B cell (primary cell): Measurements from ENCODE around the gene IFNA1. TPM values are rescaled to one million over a fixed set of nuclear protein-coding genes. Genes with fewer than 3 reads are reported as not detected.

Source experiments
- ATAC-seq: fragments of 200-7000 bp; cut with Tn5 transposase; one replicate; pipeline ENCODE4 v1.10.0; 2021; ENCODE audit warnings: low read depth, mild to moderate bottlenecking, moderate number of reproducible peaks, moderate library complexity
- CTCF ChIA-PET: fragments of 350-600 bp; sonication (Branson Sonifier 250); formaldehyde crosslinking; loops from one replicate; lab custom pipeline; 2021; ENCODE audit warnings: antibody characterized with exemption, inconsistent platforms; lab: Charles Lee
- POLR2A ChIA-PET: fragments of 350-600 bp; sonication (Branson Sonifier 250); formaldehyde crosslinking; loops from one replicate; lab custom pipeline; 2021; ENCODE audit warnings: antibody characterized with exemption; lab: Charles Lee
- DNase-seq: peaks from one replicate; pipeline ENCODE4 v3.0.0; 2013
- H2AFZ ChIP-seq: 2 replicates; pipeline ENCODE4 v1.6.1; 2012; ENCODE audit warnings: mild to moderate bottlenecking, low read depth, low read length; ENCODE audit not compliant: insufficient read depth, poor library complexity, severe bottlenecking
- H3K27ac ChIP-seq, 2 donors: 1 replicate in 1 of 2; 2 replicates in 1 of 2; pipeline ENCODE4 v1.5.1; 2012 to 2013; ENCODE audit warnings: low read length in 2 of 2, mild to moderate bottlenecking in 2 of 2, moderate library complexity in 1 of 2
- H3K27me3 ChIP-seq, 4 experiments: fragments of 200-600 bp in 1 of 4; sonication (generic) in 1 of 4; replicated peaks in 1 of 4; 1 replicate in 2 of 4; 2 replicates in 2 of 4; pipeline versions ENCODE4 v1.6.1 to v1.7.0; 2013 to 2016; ENCODE audit warnings: low read length in 3 of 4, mild to moderate bottlenecking in 2 of 4, mixed read lengths in 1 of 4, moderate library complexity in 1 of 4; ENCODE audit not compliant: insufficient read depth in 4 of 4, control insufficient read depth in 3 of 4; ENCODE audit errors: control extremely low read depth in 1 of 4
- H3K36me3 ChIP-seq, 2 experiments: replicated peaks in 1 of 2; 1 replicate in 1 of 2; 2 replicates in 1 of 2; pipeline versions ENCODE4 v1.6.1 to v1.7.1; 2013; ENCODE audit warnings: low read length in 1 of 2; ENCODE audit not compliant: insufficient read depth in 2 of 2, control insufficient read depth in 1 of 2; ENCODE audit errors: control extremely low read depth in 1 of 2, extremely low read depth in 1 of 2
- H3K4me1 ChIP-seq, 2 donors: fragments of 200-600 bp in 1 of 2; sonication (generic) in 1 of 2; 1 replicate in 1 of 2; 2 replicates in 1 of 2; pipeline versions ENCODE4 v1.5.1 to v1.6.1; 2013 to 2017; ENCODE audit warnings: low read length in 2 of 2; ENCODE audit not compliant: control insufficient read depth in 2 of 2, insufficient read depth in 2 of 2
- H3K4me2 ChIP-seq: replicated peaks from 2 replicates; pipeline ENCODE3; 2012; ENCODE audit warnings: mild to moderate bottlenecking, low read depth, low read length; ENCODE audit not compliant: poor library complexity, severe bottlenecking
- H3K4me3 ChIP-seq, 5 experiments: fragments of 200-600 bp in 1 of 5; sonication (generic) in 1 of 5; 1 replicate in 3 of 5; 2 replicates in 2 of 5; pipeline versions ENCODE4 v1.5.1 to v1.7.0; 2011 to 2016; ENCODE audit warnings: low read length in 4 of 5, mild to moderate bottlenecking in 4 of 5, low read depth in 2 of 5, control low read depth in 1 of 5, moderate library complexity in 1 of 5; ENCODE audit not compliant: insufficient read depth in 1 of 5; ENCODE audit errors: control extremely low read depth in 1 of 5, extremely low read depth in 1 of 5
- H3K79me2 ChIP-seq: fragments of 200-600 bp; sonication (generic); one replicate; pipeline ENCODE4 v1.6.0; 2016; ENCODE audit warnings: low read length; ENCODE audit not compliant: control insufficient read depth, insufficient read depth
- H3K9ac ChIP-seq: fragments of 200-600 bp; sonication (generic); 2 replicates; pipeline ENCODE4 v1.6.1; 2017; ENCODE audit warnings: mild to moderate bottlenecking, low read length, moderate library complexity
- H3K9me3 ChIP-seq, 3 donors: one replicate each; pipeline versions ENCODE4 v1.6.1 to v1.7.1; 2013; ENCODE audit warnings: low read length in 2 of 3; ENCODE audit not compliant: control insufficient read depth in 2 of 3, insufficient read depth in 1 of 3; ENCODE audit errors: control extremely low read depth in 1 of 3
- H4K20me1 ChIP-seq: 2 replicates; pipeline ENCODE4 v1.6.0; 2012; ENCODE audit warnings: mild to moderate bottlenecking, low read length; ENCODE audit not compliant: insufficient read depth, control insufficient read depth, poor library complexity, severe bottlenecking
- H3K27ac Mint-ChIP-seq: one replicate; pipeline ENCODE4 v1.8.0; 2021; ENCODE audit warnings: mixed read lengths
- H3K27me3 Mint-ChIP-seq: one replicate; pipeline ENCODE4 v1.8.0; 2021; ENCODE audit warnings: mixed read lengths
- H3K4me1 Mint-ChIP-seq: one replicate; pipeline ENCODE4 v1.8.0; 2021; ENCODE audit warnings: mixed read lengths
- H3K4me3 Mint-ChIP-seq: one replicate; pipeline ENCODE4 v1.8.0; 2021; ENCODE audit warnings: mixed read lengths
- H3K9me3 Mint-ChIP-seq: one replicate; pipeline ENCODE4 v1.8.0; 2022; ENCODE audit warnings: mixed read lengths; ENCODE audit not compliant: insufficient read depth
- EZH2 ChIP-seq: IDR thresholded peaks from 2 replicates; pipeline ENCODE4 v1.6.1; 2012; ENCODE audit warnings: borderline replicate concordance, low read depth, mild to moderate bottlenecking, moderate library complexity, low read length; ENCODE audit not compliant: insufficient read depth, poor library complexity, severe bottlenecking
- WGBS: methylation state at CpG from one replicate; pipeline ENCODE4 v1.1.5; 2013; ENCODE audit warnings: missing lambda C conversion rate; ENCODE audit not compliant: insufficient coverage; 5-methylcytosine and 5-hydroxymethylcytosine counted together
- intact Hi-C: fragments of 100-400 bp; cut with micrococcal nuclease; formaldehyde crosslinking; loops from one replicate; pipeline ENCODE4 v1.10.0; 2022
- polyA plus RNA-seq: library from polyadenylated mRNA; depleted of rRNA; stranded (reverse); fragments of >200 nt; gene quantifications from 2 replicates; pipeline ENCODE4 v1.2.3, GENCODE V29; 2012
- total RNA-seq, 2 donors: library from RNA; stranded (reverse); fragments of 120-200 nt in 1 of 2; gene quantifications; 1 replicate in 1 of 2; 2 replicates in 1 of 2; pipeline versions ENCODE4 v1.2.3 to v1.2.4, GENCODE V29; 2013 to 2022
- TF ChIP-seq, protein P1 (sequence below): fragments of 200-600 bp; IDR thresholded peaks from one replicate; pipeline ENCODE4 v1.8.0; 2022; ENCODE audit warnings: antibody characterized with exemption, mild to moderate bottlenecking

IFNA1 gene
- total and polyA plus RNA-seq, 2 donors (not counting 1 experiment from before 2014, with no cell fraction given): not detected

- no CpG with 5 or more reads among the region's 5 CpGs for WGBS
- Histone ChIP-seq H3K9me3 (no peaks in the 10 kb centered on the region), H3K79me2 (no peaks in the 10 kb centered on the region), H3K4me2 (no peak overlapping the region), H3K27ac (no peak overlapping the region), H4K20me1 (no peaks in the 10 kb centered on the region), H3K27me3 (peaks cover 4 to 57% (median 50%) of the 10 kb centered on the region in 4 experiments), H2AFZ (no peak overlapping the region), H3K4me1 (peaks cover 17 to 22% of the 10 kb centered on the region in 2 donors), H3K36me3 (no peaks in the 10 kb centered on the region), H3K4me3 (no peak overlapping the region), H3K9ac (no peak overlapping the region)
- TF ChIP-seq, protein P1, sequence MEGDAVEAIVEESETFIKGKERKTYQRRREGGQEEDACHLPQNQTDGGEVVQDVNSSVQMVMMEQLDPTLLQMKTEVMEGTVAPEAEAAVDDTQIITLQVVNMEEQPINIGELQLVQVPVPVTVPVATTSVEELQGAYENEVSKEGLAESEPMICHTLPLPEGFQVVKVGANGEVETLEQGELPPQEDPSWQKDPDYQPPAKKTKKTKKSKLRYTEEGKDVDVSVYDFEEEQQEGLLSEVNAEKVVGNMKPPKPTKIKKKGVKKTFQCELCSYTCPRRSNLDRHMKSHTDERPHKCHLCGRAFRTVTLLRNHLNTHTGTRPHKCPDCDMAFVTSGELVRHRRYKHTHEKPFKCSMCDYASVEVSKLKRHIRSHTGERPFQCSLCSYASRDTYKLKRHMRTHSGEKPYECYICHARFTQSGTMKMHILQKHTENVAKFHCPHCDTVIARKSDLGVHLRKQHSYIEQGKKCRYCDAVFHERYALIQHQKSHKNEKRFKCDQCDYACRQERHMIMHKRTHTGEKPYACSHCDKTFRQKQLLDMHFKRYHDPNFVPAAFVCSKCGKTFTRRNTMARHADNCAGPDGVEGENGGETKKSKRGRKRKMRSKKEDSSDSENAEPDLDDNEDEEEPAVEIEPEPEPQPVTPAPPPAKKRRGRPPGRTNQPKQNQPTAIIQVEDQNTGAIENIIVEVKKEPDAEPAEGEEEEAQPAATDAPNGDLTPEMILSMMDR: no peak
- no peak for TF ChIP-seq EZH2
- peaks cover 69% of the 10 kb centered on the region for H3K27me3 Mint-ChIP-seq
- H3K27ac Mint-ChIP-seq: no peak overlapping the region
- H3K9me3 Mint-ChIP-seq: no peaks in the 10 kb centered on the region
- peaks cover 22% of the 10 kb centered on the region for H3K4me1 Mint-ChIP-seq
- CTCF ChIA-PET: interaction anchor here (1.2 to 2.4 kb wide), 9 partner anchors 11 to 73 kb away, joined by 3 to 38 read pairs (median 5); partner anchors contain the start of genes IFNA2 and KLHL9
- POLR2A ChIA-PET: no interaction called here
- intact Hi-C loops: loop anchor here (2.0 to 5.0 kb wide), 2 partner anchors 14 to 33 kb away; no protein-coding TSS in a partner anchor
- H3K4me3 Mint-ChIP-seq: no peak overlapping the region
- DNase-seq: no peak
- ATAC-seq: no peak
Measured at GRCh38 chr9:21398955-21399489, 41.2 kb upstream of the IFNA1 start.

GRCh38 chr9:21399956-21400355 is 40.3 kb upstream of the IFNA1 start:
- DNase-seq (no peak), ATAC-seq (no peak)
- Mint-ChIP-seq H3K27me3 (peaks cover 74% of the 10 kb centered on the region), H3K4me1 (peaks cover 22% of the 10 kb centered on the region), H3K27ac (no peak overlapping the region), H3K9me3 (no peaks in the 10 kb centered on the region), H3K4me3 (no peak overlapping the region)
- Histone ChIP-seq H3K79me2 (no peaks in the 10 kb centered on the region), H3K27me3 (peaks cover 4 to 58% (median 49%) of the 10 kb centered on the region in 4 experiments), H3K27ac (no peak overlapping the region), H3K36me3 (no peaks in the 10 kb centered on the region), H3K9me3 (no peaks in the 10 kb centered on the region), H3K4me3 (no peak overlapping the region), H3K4me1 (peaks cover 17 to 22% of the 10 kb centered on the region in 2 donors), H3K4me2 (no peak overlapping the region), H3K9ac (no peak overlapping the region), H4K20me1 (no peaks in the 10 kb centered on the region), H2AFZ (no peak overlapping the region)
- no CpG with 5 or more reads among the region's 3 CpGs for WGBS
- intact Hi-C loops: loop anchor here (2.0 to 5.0 kb wide), 2 partner anchors 13 to 32 kb away; no protein-coding TSS in a partner anchor
- ChIA-PET POLR2A (no interaction called here), CTCF (no interaction called here)
- TF ChIP-seq, protein P1: no peak
- no peak for TF ChIP-seq EZH2
